K562 (cell line): ENCODE results near the gene SUPT20HL1. TPM values are rescaled to one million over a fixed set of nuclear protein-coding genes. Genes with fewer than 3 reads are reported as not detected.

Experiments
- ATAC-seq: fragments of 200-7000 bp; cut with Tn5 transposase; 3 replicates; pipeline ENCODE4 v1.9.1; 2020; ENCODE audit warnings: moderate library complexity
- BruUV-seq: library from RNA; stranded (reverse); fragments of 400-500 nt; replicated peaks from 2 replicates; lab custom pipeline; 2021; lab: Mats Ljungman, UMichigan
- CTCF ChIA-PET: fragments of 300-600 bp; formaldehyde crosslinking; extraction: SDS; loops from one replicate; lab custom pipeline; 2021; ENCODE audit warnings: low intra/inter-chr PET ratio; lab: Yijun Ruan, JAX
- POLR2A ChIA-PET: fragments of 300-600, 350-650 bp; sonication (Branson Sonifier 250); formaldehyde crosslinking; extraction: SDS; loops from one replicate; lab custom pipeline; 2021; ENCODE audit warnings: antibody characterized with exemption, inconsistent platforms; lab: Yijun Ruan, JAX
- DNase-seq, 4 experiments: peaks; one replicate each; pipeline versions ENCODE4 v3.0.0 to v3.0.0-alpha.2; 2011 to 2018; ENCODE audit warnings: low spot score in 3 of 4, mixed read lengths in 3 of 4; ENCODE audit errors: extremely low read depth in 1 of 4
- FAIRE-seq: peaks from 2 replicates; lab custom pipeline; 2011; peaks lifted over from hg19 to GRCh38; lab: Jason Lieb, UNC
- H2AFZ ChIP-seq: 2 replicates; pipeline ENCODE4 v1.6.0; 2011; ENCODE audit warnings: low read depth, low read length, control low read depth, inconsistent platforms
- H3K27ac ChIP-seq: fragments of 200-600 bp; 3 replicates; pipeline ENCODE4 v1.8.0; 2011; ENCODE audit warnings: low read depth, mild to moderate bottlenecking, control low read depth, inconsistent platforms, low read length, moderate library complexity, mixed read lengths; ENCODE audit errors: extremely low read depth
- H3K27me3 ChIP-seq, 2 experiments: fragments of 300-600 bp in 1 of 2; 2 replicates in 1 of 2; 3 replicates in 1 of 2; pipeline versions ENCODE4 v1.6.0 to v1.8.0; 2011; ENCODE audit warnings: inconsistent platforms in 2 of 2, low read length in 2 of 2, mild to moderate bottlenecking in 1 of 2, mixed read lengths in 1 of 2, moderate library complexity in 1 of 2; ENCODE audit not compliant: control insufficient read depth in 2 of 2, insufficient read depth in 2 of 2
- H3K36me3 ChIP-seq: fragments of 300-600 bp; 3 replicates; pipeline ENCODE4 v1.8.0; 2011; ENCODE audit warnings: mild to moderate bottlenecking, low read length, inconsistent platforms; ENCODE audit not compliant: control insufficient read depth, insufficient read depth
- H3K4me1 ChIP-seq, 2 experiments: fragments of 200-600 bp in 1 of 2; replicated peaks in 1 of 2; 2 replicates in 1 of 2; 3 replicates in 1 of 2; pipeline versions ENCODE4 v1.5.1 to v1.8.0; 2011; ENCODE audit warnings: inconsistent platforms in 2 of 2, low read length in 2 of 2, mild to moderate bottlenecking in 1 of 2, mixed read lengths in 1 of 2, moderate library complexity in 1 of 2; ENCODE audit not compliant: control insufficient read depth in 2 of 2, insufficient read depth in 2 of 2
- H3K4me2 ChIP-seq: 2 replicates; pipeline ENCODE4 v1.6.1; 2011; ENCODE audit warnings: low read length, control low read depth, inconsistent platforms, mixed read lengths; ENCODE audit not compliant: insufficient read depth
- H3K4me3 ChIP-seq: fragments of 200-600 bp; sonication (generic), shearing (Covaris generic); 2 replicates; pipeline ENCODE4 v1.5.1; 2016; ENCODE audit warnings: control low read depth, inconsistent platforms
- H3K79me2 ChIP-seq: fragments of 200-600 bp; 3 replicates; pipeline ENCODE4 v1.8.0; 2011; ENCODE audit warnings: low read length, inconsistent platforms; ENCODE audit not compliant: control insufficient read depth, insufficient read depth
- H3K9ac ChIP-seq, 2 experiments: 2 replicates each; pipeline versions ENCODE4 v1.6.0 to v1.6.1; 2011; ENCODE audit warnings: low read depth in 2 of 2, low read length in 2 of 2, control low read depth in 1 of 2, inconsistent platforms in 1 of 2, mild to moderate bottlenecking in 1 of 2, mixed read lengths in 1 of 2; ENCODE audit not compliant: insufficient read depth in 1 of 2
- H3K9me1 ChIP-seq: one replicate; pipeline ENCODE4 v1.6.0; 2011; ENCODE audit warnings: inconsistent platforms, mild to moderate bottlenecking, low read length, moderate library complexity; ENCODE audit not compliant: control insufficient read depth, insufficient read depth
- H3K9me3 ChIP-seq: replicated peaks from 2 replicates; pipeline ENCODE4 v1.5.1; 2011; ENCODE audit warnings: low read depth, low read length, inconsistent platforms; ENCODE audit not compliant: control insufficient read depth, insufficient read depth
- H4K20me1 ChIP-seq: replicated peaks from 2 replicates; pipeline ENCODE4 v1.6.1; 2011; ENCODE audit warnings: low read length, inconsistent platforms, mixed read lengths; ENCODE audit not compliant: control insufficient read depth, insufficient read depth
- ARNT ChIP-seq, 2 experiments: fragments of 450-650 bp; IDR thresholded peaks; 2 replicates each; pipeline ENCODE4 v1.6.1; 2016; ENCODE audit warnings: mild to moderate bottlenecking in 1 of 2
- ATF3 ChIP-seq, 2 experiments: fragments of 450-650 bp in 1 of 2; sonication (generic) in 1 of 2; formaldehyde crosslinking in 1 of 2; IDR thresholded peaks in 1 of 2; conservative IDR thresholded peaks in 1 of 2; 2 replicates each; pipeline versions ENCODE4 v1.6.1 to v1.8.1; 2016 to 2023; ENCODE audit warnings: mild to moderate bottlenecking in 2 of 2, moderate library complexity in 2 of 2, inconsistent platforms in 1 of 2, missing genetic modification reagents in 1 of 2
- ELK1 ChIP-seq: sonication (generic); formaldehyde crosslinking; IDR thresholded peaks from 2 replicates; pipeline ENCODE4 v1.8.1; 2022; ENCODE audit warnings: missing genetic modification reagents
- EP400 ChIP-seq: fragments of 450-650 bp; IDR thresholded peaks from 2 replicates; pipeline ENCODE4 v1.6.1; 2017; ENCODE audit warnings: antibody characterized with exemption, mild to moderate bottlenecking, moderate library complexity
- GABPB2 ChIP-seq: fragments of 250-450 bp; sonication (Bioruptor Pico); conservative IDR thresholded peaks from 2 replicates; pipeline ENCODE4 v1.5.1; 2021; ENCODE audit warnings: mild to moderate bottlenecking
- GATAD2A ChIP-seq: fragments of 450-650 bp; IDR thresholded peaks from 2 replicates; pipeline ENCODE4 v1.6.1; 2017
- JUNB ChIP-seq: fragments of 450-650 bp; formaldehyde crosslinking; conservative IDR thresholded peaks from 2 replicates; pipeline ENCODE4 v1.4.0; 2020; ENCODE audit warnings: mild to moderate bottlenecking
- KLF1 ChIP-seq: fragments of 450-650 bp; IDR thresholded peaks from 2 replicates; pipeline ENCODE4 v1.6.1; 2016; ENCODE audit warnings: missing genetic modification characterization, missing compliant biosample characterization
- KLF13 ChIP-seq: fragments of 450-650 bp; IDR thresholded peaks from 2 replicates; pipeline ENCODE4 v1.6.1; 2016; ENCODE audit warnings: missing genetic modification characterization, low read depth, mild to moderate bottlenecking, missing compliant biosample characterization, moderate library complexity, borderline replicate concordance
- L3MBTL2 ChIP-seq: fragments of 450-650 bp; IDR thresholded peaks from 2 replicates; pipeline ENCODE4 v1.6.1; 2016; ENCODE audit warnings: mild to moderate bottlenecking, moderate library complexity
- MECOM ChIP-seq: fragments of 250-450 bp; sonication (Bioruptor Pico); IDR thresholded peaks from 2 replicates; pipeline ENCODE4 v1.8.0; 2022; ENCODE audit warnings: inconsistent platforms
- NFYB ChIP-seq: IDR thresholded peaks from 2 replicates; pipeline ENCODE4 v1.6.1; 2011; ENCODE audit warnings: mild to moderate bottlenecking, moderate library complexity; ENCODE audit not compliant: insufficient read length; ENCODE audit errors: extremely low read depth
- PCBP1 ChIP-seq: fragments of 200-400 bp; formaldehyde crosslinking; IDR thresholded peaks from 2 replicates; pipeline ENCODE4 v1.6.1; 2018; ENCODE audit warnings: mild to moderate bottlenecking, low read depth, low read length; ENCODE audit not compliant: poor library complexity, severe bottlenecking
- STAT5B ChIP-seq: fragments of 250-450 bp; sonication (Bioruptor Pico); IDR thresholded peaks from 2 replicates; pipeline ENCODE4 v1.8.0; 2021; ENCODE audit warnings: mild to moderate bottlenecking, inconsistent platforms
- TSHZ1 ChIP-seq: fragments of 250-450 bp; sonication (Bioruptor Pico); IDR thresholded peaks from 2 replicates; pipeline ENCODE4 v1.4.0; 2020; ENCODE audit warnings: mild to moderate bottlenecking, moderate library complexity
- ZBTB2 ChIP-seq: fragments of 450-650 bp; IDR thresholded peaks from 2 replicates; pipeline ENCODE4 v1.6.1; 2016; ENCODE audit warnings: antibody characterized with exemption
- WGBS: fragments of 100-300 bp; shearing (Covaris generic); methylation state at CpG from one replicate; pipeline ENCODE4 v1.1.6; 2016; ENCODE audit warnings: low coverage, mixed read lengths; ENCODE audit not compliant: insufficient coverage; ENCODE audit errors: missing lambda C conversion rate; 5-methylcytosine and 5-hydroxymethylcytosine counted together
- in situ Hi-C: fragments of 300-500 bp; cut with MboI; formaldehyde crosslinking; loops from 4 replicates; pipeline ENCODE4 v1.15.0; 2018; ENCODE audit warnings: inconsistent platforms, mixed read lengths
- intact Hi-C: fragments of 100-400 bp; cut with micrococcal nuclease; formaldehyde crosslinking; loops from 2 replicates; pipeline ENCODE4 v1.14.2; 2022
- polyA plus RNA-seq, 8 experiments: library from polyadenylated mRNA; depleted of rRNA in 4 of 8; stranded (reverse) in 5 of 8; unstranded in 3 of 8; fragments of >200 nt; fragmentation: Nextera tagmentation in 2 of 8; fragmentation: Illumina TruSeq in 1 of 8; extraction: Ambion mirVana in 2 of 8; extraction: Trizol in 1 of 8; gene quantifications; 2 replicates each; pipeline versions ENCODE4 v1.2.1 to v1.2.3, GENCODE V29; 2011 to 2014; ENCODE audit warnings: inconsistent platforms in 1 of 8, missing spikeins in 1 of 8
- total RNA-seq, 7 experiments: library from RNA; depleted of rRNA in 6 of 7; stranded (reverse); fragments of >200 nt in 6 of 7; fragmentation: Illumina TruSeq in 2 of 7; extraction: Trizol in 2 of 7; gene quantifications; 2 replicates each; pipeline versions ENCODE4 v1.2.1 to v1.2.3, GENCODE V29; 2011 to 2021; ENCODE audit warnings: low replicate concordance in 1 of 7

Gene SUPT20HL1
- total and polyA plus RNA-seq, 9 of the 15 experiments (the other 6 are each of a cell fraction or from before 2014, with no cell fraction given): not detected

GRCh38 chrX:24387724-24388123 lies 27.3 kb downstream of the SUPT20HL1 start:
- Histone ChIP-seq H3K9me3 (no peaks in the 10 kb centered on the region), H3K79me2 (no peaks in the 10 kb centered on the region), H3K4me1 (no peaks in the 10 kb centered on the region), H3K27ac (no peak overlapping the region), H3K36me3 (no peaks in the 10 kb centered on the region), H3K4me3 (no peak overlapping the region), H3K27me3 (peaks cover 0 to 12% of the 10 kb centered on the region in 2 experiments; a peak in 2 of 5 replicates), H3K9ac (no peak overlapping the region), H3K4me2 (no peak overlapping the region), H3K9me1 (no peaks in the 10 kb centered on the region), H2AFZ (no peak overlapping the region), H4K20me1 (no peaks in the 10 kb centered on the region)
- no peak for FAIRE-seq
- DNase-seq: no peak
- BruUV-seq: no TSS peak
- 0% methylated on average over 2 of the region's 2 CpGs for WGBS
- ChIA-PET POLR2A (no interaction called here), CTCF (no interaction called here)
- no peak for TF ChIP-seq EP400
- no peak for TF ChIP-seq JUNB (CRISPR knock-in tag)
- no peak for TF ChIP-seq ATF3 (IDR thresholded peaks at IDR 0.05)
- no peak for TF ChIP-seq ATF3 (CRISPR knock-in tag; conservative IDR thresholded peaks at IDR 0.05)
- TF ChIP-seq ELK1 (CRISPR knock-in tag): no peak
- no peak for TF ChIP-seq NFYB
- no peak for TF ChIP-seq STAT5B (CRISPR knock-in tag)
- TF ChIP-seq MECOM: no peak
- no peak for TF ChIP-seq PCBP1
- no peak for TF ChIP-seq L3MBTL2
- TF ChIP-seq TSHZ1 (CRISPR knock-in tag): no peak
- no peak for TF ChIP-seq GATAD2A
- no peak for TF ChIP-seq KLF13 (tag)
- TF ChIP-seq GABPB2 (CRISPR knock-in tag): no peak
- TF ChIP-seq ZBTB2: no peak
- no peak for TF ChIP-seq KLF1
- no peak for TF ChIP-seq ARNT (IDR thresholded peaks at IDR 0.05)
- in situ Hi-C loops: no loop called here
- intact Hi-C loops: no loop called here
- no peak for ATAC-seq
